PC-9 (cell line): ENCODE results near the gene ERICH2. TPM values are rescaled to one million over a fixed set of nuclear protein-coding genes. Genes with fewer than 3 reads are reported as not detected.

Source experiments
- BruUV-seq: library from RNA; stranded (reverse); fragments of 400-500 nt; replicated peaks from 2 replicates; lab custom pipeline; 2021; lab: Mats Ljungman, UMichigan
- CTCF ChIA-PET: fragments of 300-600 bp; sonication (Branson Sonifier 250); formaldehyde crosslinking; loops from one replicate; lab custom pipeline; 2022; ENCODE audit warnings: antibody characterized with exemption; lab: Charles Lee
- POLR2A ChIA-PET: fragments of 300-600 bp; sonication (Branson Sonifier 250); formaldehyde crosslinking; loops from one replicate; lab custom pipeline; 2022; ENCODE audit warnings: antibody characterized with exemption; ENCODE audit not compliant: unreplicated experiment; lab: Charles Lee
- DNase-seq, 2 experiments: peaks; one replicate each; pipeline versions ENCODE4 v3.0.0 to v3.0.0-alpha.2; 2015 to 2022; ENCODE audit warnings: mixed read lengths in 1 of 2
- H2AFZ ChIP-seq: fragments of 200-600 bp; sonication (generic); 2 replicates; pipeline ENCODE4 v1.8.1; 2017; ENCODE audit warnings: antibody characterized with exemption
- H3F3A ChIP-seq: fragments of 200-600 bp; sonication (generic); 2 replicates; pipeline ENCODE4 v1.8.1; 2017; ENCODE audit warnings: antibody characterized with exemption, mild to moderate bottlenecking, low read depth; ENCODE audit not compliant: insufficient read depth
- H3K27ac ChIP-seq: fragments of 200-600 bp; sonication (generic); 2 replicates; pipeline ENCODE4 v1.6.1; 2016; ENCODE audit warnings: mixed run types
- H3K27me3 ChIP-seq: fragments of 200-600 bp; sonication (generic); 2 replicates; pipeline ENCODE4 v1.6.1; 2016; ENCODE audit warnings: low read depth, mixed run types; ENCODE audit not compliant: insufficient read depth
- H3K36me3 ChIP-seq: fragments of 200-600 bp; sonication (generic); 2 replicates; pipeline ENCODE4 v1.6.1; 2016; ENCODE audit warnings: low read depth, mixed run types
- H3K4me1 ChIP-seq: fragments of 200-600 bp; sonication (generic); replicated peaks from 2 replicates; pipeline ENCODE4 v1.6.1; 2016; ENCODE audit warnings: mixed run types; ENCODE audit not compliant: insufficient read depth
- H3K4me2 ChIP-seq: fragments of 200-600 bp; sonication (generic); 2 replicates; pipeline ENCODE4 v1.6.1; 2017; ENCODE audit warnings: mixed run types
- H3K4me3 ChIP-seq: fragments of 200-600 bp; sonication (generic); 2 replicates; pipeline ENCODE4 v1.6.1; 2016; ENCODE audit warnings: mixed run types
- H3K79me2 ChIP-seq: fragments of 200-600 bp; sonication (generic); 2 replicates; pipeline ENCODE4 v1.6.1; 2017; ENCODE audit warnings: low read depth, mixed run types
- H3K9me2 ChIP-seq: fragments of 200-600 bp; sonication (generic); 2 replicates; pipeline ENCODE4 v1.8.1; 2017; ENCODE audit warnings: mild to moderate bottlenecking; ENCODE audit not compliant: insufficient read depth
- H3K9me3 ChIP-seq: fragments of 200-600 bp; sonication (generic); 2 replicates; pipeline ENCODE4 v1.8.1; 2016; ENCODE audit warnings: low read depth; ENCODE audit not compliant: insufficient read depth
- H4K20me1 ChIP-seq: fragments of 200-600 bp; sonication (generic); 2 replicates; pipeline ENCODE4 v1.8.1; 2017; ENCODE audit not compliant: insufficient read depth
- EZH2 ChIP-seq: fragments of 200-600 bp; sonication (generic); IDR thresholded peaks from 2 replicates; pipeline ENCODE4 v1.8.0; 2017; ENCODE audit warnings: antibody characterized with exemption, low read depth
- intact Hi-C: fragments of 100-400 bp; cut with micrococcal nuclease; formaldehyde crosslinking; loops from one replicate; pipeline ENCODE4 v1.10.0; 2022; ENCODE audit not compliant: unreplicated experiment
- total RNA-seq: library from RNA; stranded (reverse); gene quantifications from 2 replicates; pipeline ENCODE4 v1.2.3, GENCODE V29; 2021
- TF ChIP-seq, protein P1 (sequence below): fragments of 200-600 bp; sonication (generic); conservative IDR thresholded peaks from 2 replicates; pipeline ENCODE4 v1.6.1; 2017; ENCODE audit warnings: mixed run types, antibody characterized with exemption, mild to moderate bottlenecking, moderate library complexity

The ERICH2 gene
- total RNA-seq, 1 experiment from 2014 or later, result 2.0 TPM

DNA sequence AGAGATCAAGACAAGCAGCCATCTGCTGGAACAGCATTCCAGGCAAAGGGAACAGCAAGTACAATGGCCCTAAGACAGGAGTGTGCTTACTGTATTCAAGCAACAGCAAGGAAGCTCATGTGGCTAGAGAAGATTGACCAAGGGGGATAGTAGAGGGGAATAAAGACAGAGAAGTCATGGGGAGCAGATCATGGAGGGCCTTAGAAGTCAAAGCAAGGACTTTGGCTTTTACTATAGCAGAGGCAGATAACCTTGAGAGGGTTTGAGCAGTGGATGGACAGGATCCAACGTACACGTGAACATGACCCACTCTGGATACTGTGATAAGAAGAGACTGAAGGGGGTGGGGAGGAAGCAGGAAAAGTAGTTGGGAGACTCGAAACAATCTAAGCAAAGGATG, 28.2 kb upstream of the ERICH2 start:
- peaks cover 6% of the 10 kb centered on the region; the same call in 1 of the 2 replicates for H3K9me3 ChIP-seq
- peaks cover 14% of the 10 kb centered on the region for H3F3A ChIP-seq
- no peaks in the 10 kb centered on the region for H3K79me2 ChIP-seq
- no peak overlapping the region for H2AFZ ChIP-seq
- H3K27me3 ChIP-seq, result no peaks in the 10 kb centered on the region
- POLR2A ChIA-PET, result no interaction called here
- no TSS peak for BruUV-seq
- DNase-seq, result no peak
- peaks cover 20% of the 10 kb centered on the region for H3K4me1 ChIP-seq
- H3K4me3 ChIP-seq, result no peak overlapping the region
- H3K4me2 ChIP-seq, result no peak overlapping the region
- intact Hi-C loops, result no loop called here
- CTCF ChIA-PET, result no interaction called here
- TF ChIP-seq, protein P1, sequence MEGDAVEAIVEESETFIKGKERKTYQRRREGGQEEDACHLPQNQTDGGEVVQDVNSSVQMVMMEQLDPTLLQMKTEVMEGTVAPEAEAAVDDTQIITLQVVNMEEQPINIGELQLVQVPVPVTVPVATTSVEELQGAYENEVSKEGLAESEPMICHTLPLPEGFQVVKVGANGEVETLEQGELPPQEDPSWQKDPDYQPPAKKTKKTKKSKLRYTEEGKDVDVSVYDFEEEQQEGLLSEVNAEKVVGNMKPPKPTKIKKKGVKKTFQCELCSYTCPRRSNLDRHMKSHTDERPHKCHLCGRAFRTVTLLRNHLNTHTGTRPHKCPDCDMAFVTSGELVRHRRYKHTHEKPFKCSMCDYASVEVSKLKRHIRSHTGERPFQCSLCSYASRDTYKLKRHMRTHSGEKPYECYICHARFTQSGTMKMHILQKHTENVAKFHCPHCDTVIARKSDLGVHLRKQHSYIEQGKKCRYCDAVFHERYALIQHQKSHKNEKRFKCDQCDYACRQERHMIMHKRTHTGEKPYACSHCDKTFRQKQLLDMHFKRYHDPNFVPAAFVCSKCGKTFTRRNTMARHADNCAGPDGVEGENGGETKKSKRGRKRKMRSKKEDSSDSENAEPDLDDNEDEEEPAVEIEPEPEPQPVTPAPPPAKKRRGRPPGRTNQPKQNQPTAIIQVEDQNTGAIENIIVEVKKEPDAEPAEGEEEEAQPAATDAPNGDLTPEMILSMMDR, result no peak
- TF ChIP-seq EZH2, result no peak
- no peaks in the 10 kb centered on the region for H4K20me1 ChIP-seq
- H3K9me2 ChIP-seq, result no peaks in the 10 kb centered on the region
- no peaks in the 10 kb centered on the region for H3K36me3 ChIP-seq
- no peak overlapping the region for H3K27ac ChIP-seq

DNA sequence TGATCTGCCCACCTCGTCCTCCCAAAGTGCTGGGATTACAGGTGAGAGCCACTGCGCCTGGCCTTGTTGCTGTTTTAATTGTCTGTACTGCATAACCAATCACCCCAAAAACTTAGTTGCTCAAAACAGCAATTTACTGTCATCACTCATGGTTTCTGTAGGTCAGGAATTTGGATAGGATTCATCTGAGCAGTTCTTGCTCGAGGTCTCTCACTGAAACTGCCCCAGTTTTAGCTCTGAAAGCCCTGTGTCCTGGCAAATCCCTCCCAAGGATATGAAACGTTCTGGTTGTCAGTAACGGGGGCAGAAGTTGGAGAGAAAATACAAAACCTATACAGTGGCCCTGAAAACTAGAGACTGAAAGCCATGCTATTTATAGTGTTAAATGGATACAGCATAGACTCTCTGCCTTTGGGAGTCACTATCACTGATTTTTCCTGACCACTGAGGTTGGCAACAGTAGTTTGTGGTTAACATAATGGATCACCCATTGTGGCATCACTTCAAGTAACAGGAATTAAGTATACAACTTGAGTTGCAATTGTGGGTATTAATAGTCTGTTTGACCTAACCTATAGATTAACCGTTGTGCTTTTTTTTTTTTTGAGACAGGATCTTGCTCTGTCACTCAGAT, 27.2 kb upstream of the ERICH2 start:
- no peak overlapping the region for H3K4me2 ChIP-seq
- intact Hi-C loops, result no loop called here
- CTCF ChIA-PET, result no interaction called here

DNA sequence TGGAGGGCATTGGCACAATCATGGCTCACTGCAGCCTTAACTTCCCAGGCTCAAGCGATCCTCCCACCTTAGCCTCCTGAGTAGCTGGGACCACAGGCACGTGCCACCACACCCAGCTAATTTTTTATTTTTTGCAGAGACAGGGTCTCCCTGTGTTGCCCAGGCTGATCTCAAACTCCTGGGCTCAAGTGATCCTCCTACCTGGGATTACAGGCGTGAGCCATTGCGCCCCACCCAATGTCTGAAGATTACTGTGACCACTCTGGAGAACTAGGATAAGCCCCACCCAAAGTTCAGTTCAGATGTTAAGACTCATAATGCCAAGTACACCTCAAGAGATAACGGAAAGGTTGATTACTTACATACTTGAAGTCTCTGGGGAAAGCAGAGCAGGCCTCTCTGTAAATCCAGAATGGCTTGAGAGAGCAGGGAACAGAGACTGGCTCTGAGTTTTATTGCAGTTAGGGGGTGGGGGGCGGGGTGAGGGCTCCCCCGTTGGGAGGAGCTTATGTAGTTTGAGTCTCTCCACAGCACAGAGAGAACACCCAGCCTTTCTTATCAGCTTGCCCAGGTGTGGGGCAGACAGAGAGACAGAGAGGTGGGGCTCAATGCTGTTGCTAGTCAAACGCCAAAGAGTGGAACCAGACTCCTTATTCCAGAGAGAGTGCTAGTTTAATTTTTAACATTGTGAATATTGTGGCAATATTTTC, 26.5 kb upstream of the ERICH2 start:
- no peaks in the 10 kb centered on the region for H3K36me3 ChIP-seq
- H3K79me2 ChIP-seq, result no peaks in the 10 kb centered on the region
- H3K27ac ChIP-seq, result no peak overlapping the region
- BruUV-seq, result no TSS peak
- H3K4me2 ChIP-seq, result no peak overlapping the region
- TF ChIP-seq EZH2, result no peak
- TF ChIP-seq, protein P1, result no peak
- no peaks in the 10 kb centered on the region for H4K20me1 ChIP-seq
- POLR2A ChIA-PET, result no interaction called here
- H3K9me2 ChIP-seq, result no peaks in the 10 kb centered on the region
- CTCF ChIA-PET, result no interaction called here
- H3F3A ChIP-seq, result peaks cover 7% of the 10 kb centered on the region
- H2AFZ ChIP-seq, result no peak overlapping the region
- intact Hi-C loops, result no loop called here
- H3K9me3 ChIP-seq, result no peaks in the 10 kb centered on the region
- H3K4me3 ChIP-seq, result no peak overlapping the region
- H3K27me3 ChIP-seq, result no peaks in the 10 kb centered on the region
- DNase-seq, result no peak
- H3K4me1 ChIP-seq, result peaks cover 10% of the 10 kb centered on the region

More for the DNA sequence above, 27.2 kb upstream of the ERICH2 start:
- peaks cover 13% of the 10 kb centered on the region for H3F3A ChIP-seq
- no peaks in the 10 kb centered on the region for H4K20me1 ChIP-seq
- peaks cover 16% of the 10 kb centered on the region for H3K4me1 ChIP-seq
- H3K27me3 ChIP-seq, result no peaks in the 10 kb centered on the region
- DNase-seq, result no peak
- H3K27ac ChIP-seq, result no peak overlapping the region
- no peaks in the 10 kb centered on the region for H3K36me3 ChIP-seq
- H3K9me2 ChIP-seq, result no peaks in the 10 kb centered on the region
- H2AFZ ChIP-seq, result no peak overlapping the region
- H3K4me3 ChIP-seq, result no peak overlapping the region
- POLR2A ChIA-PET, result no interaction called here
- H3K79me2 ChIP-seq, result no peaks in the 10 kb centered on the region
- no peaks in the 10 kb centered on the region for H3K9me3 ChIP-seq
- TF ChIP-seq, protein P1, result no peak
- no peak for TF ChIP-seq EZH2
- BruUV-seq, result no TSS peak
